ENCODE data around the gene SLC44A5. TPM values are rescaled to one million over a fixed set of nuclear protein-coding genes. Genes with fewer than 3 reads are reported as not detected.

SLC44A5 gene
- total RNA-seq, 1 experiment from 2014 or later = 0.18 TPM

- Histone ChIP-seq H3K36me3 (ENCODE audit: control insufficient read depth, insufficient read depth, low read length) (no peaks in the 10 kb centered on the region), H3K27ac (ENCODE audit: low read length) (no peak overlapping the region), H3K4me1 (ENCODE audit: control insufficient read depth, insufficient read depth, low read length) (no peaks in the 10 kb centered on the region), H3K4me3 (ENCODE audit: low read depth in 2 of 2, low read length in 2 of 2) (no peak overlapping the region), H3K9me3 (ENCODE audit: control insufficient read depth, insufficient read depth, low read depth, low read length) (peaks cover 5% of the 10 kb centered on the region), H3K27me3 (ENCODE audit: control insufficient read depth, insufficient read depth, low read length) (no peaks in the 10 kb centered on the region)
- in situ Hi-C loops (cut with HindIII; ENCODE audit: low pct_unique_long_range_greater_than_20kb, low sequenced_read_pairs) (no loop called here), intact Hi-C loops (cut with micrococcal nuclease; ENCODE audit: unreplicated experiment) (no loop called here)
- DNase-seq (ENCODE audit: low read depth, low spot score) = no peak
- no peak for ATAC-seq
- no peak for TF ChIP-seq SIN3A (IDR thresholded peaks at IDR 0.05; ENCODE audit: borderline replicate concordance, insufficient read depth, low read depth, low read length)
- TF ChIP-seq REST (IDR thresholded peaks at IDR 0.05; ENCODE audit: insufficient read depth in 1 of 2, low read depth in 2 of 2, low read length in 1 of 2) = no peak
- no peak for TF ChIP-seq TCF7L2 (IDR thresholded peaks at IDR 0.05; ENCODE audit: low read depth, low read length)
- TF ChIP-seq POLR2AphosphoS5 (IDR thresholded peaks at IDR 0.05; ENCODE audit: low read depth, low read length) = no peak
- TF ChIP-seq CTCF (IDR thresholded peaks at IDR 0.05) = no peak
- ChIA-PET CTCF (no interaction called here), POLR2A (no interaction called here)
- no TSS peak for BruUV-seq (replicated peaks)
Observed at GRCh38 chr1:75492011-75492410, 118.9 kb downstream of the SLC44A5 start.

- DNase-seq (ENCODE audit: low read depth, low spot score) = no peak
- no peaks in the 10 kb centered on the region for H3K4me1 ChIP-seq (ENCODE audit: control insufficient read depth, insufficient read depth, low read length)
- no TSS peak for BruUV-seq (replicated peaks)
Observed at GRCh38 chr1:75487399-75487798, 123.5 kb downstream of the SLC44A5 start.

More at GRCh38 chr1:75487399-75487798, 123.5 kb downstream of the SLC44A5 start:
- no peak for ATAC-seq
- intact Hi-C loops (cut with micrococcal nuclease; ENCODE audit: unreplicated experiment) = no loop called here
- H3K27me3 ChIP-seq (ENCODE audit: control insufficient read depth, insufficient read depth, low read length) = no peaks in the 10 kb centered on the region
- H3K27ac ChIP-seq (ENCODE audit: low read length) = no peak overlapping the region
- H3K4me3 ChIP-seq (ENCODE audit: low read depth in 2 of 2, low read length in 2 of 2) = no peak overlapping the region
- in situ Hi-C loops (cut with HindIII; ENCODE audit: low pct_unique_long_range_greater_than_20kb, low sequenced_read_pairs) = no loop called here
- H3K9me3 ChIP-seq (ENCODE audit: control insufficient read depth, insufficient read depth, low read depth, low read length) = no peaks in the 10 kb centered on the region
- TF ChIP-seq REST (IDR thresholded peaks at IDR 0.05; ENCODE audit: insufficient read depth in 1 of 2, low read depth in 2 of 2, low read length in 1 of 2) (no peak), TCF7L2 (IDR thresholded peaks at IDR 0.05; ENCODE audit: low read depth, low read length) (no peak), CTCF (IDR thresholded peaks at IDR 0.05) (no peak), SIN3A (IDR thresholded peaks at IDR 0.05; ENCODE audit: borderline replicate concordance, insufficient read depth, low read depth, low read length) (no peak), POLR2AphosphoS5 (IDR thresholded peaks at IDR 0.05; ENCODE audit: low read depth, low read length) (no peak)
- no peaks in the 10 kb centered on the region for H3K36me3 ChIP-seq (ENCODE audit: control insufficient read depth, insufficient read depth, low read length)
- ChIA-PET CTCF (no interaction called here), POLR2A (no interaction called here)

Measured in Panc1 (cell line).